Activated B cell treated with CpG ODN at 0.5 μM for 24 hours (primary cell): Measurements from ENCODE around the gene ROS1. TPM values are rescaled to one million over a fixed set of nuclear protein-coding genes. Genes with fewer than 3 reads are reported as not detected.

Source experiments
- ATAC-seq: fragments of 200-7000 bp; cut with Tn5 transposase; one replicate; pipeline ENCODE4 v1.10.0; 2021; ENCODE audit warnings: low read depth, mild to moderate bottlenecking, moderate library complexity
- CTCF ChIA-PET: fragments of 350-600 bp; sonication (Branson Sonifier 250); formaldehyde crosslinking; loops from one replicate; lab custom pipeline; 2021; ENCODE audit warnings: antibody characterized with exemption; lab: Charles Lee
- POLR2A ChIA-PET: fragments of 350-600 bp; sonication (Branson Sonifier 250); formaldehyde crosslinking; loops from one replicate; lab custom pipeline; 2021; ENCODE audit warnings: antibody characterized with exemption; lab: Charles Lee
- DNase-seq: peaks from one replicate; pipeline ENCODE4 v3.0.0; 2022
- H3K27ac Mint-ChIP-seq: one replicate; pipeline ENCODE4 v1.8.0; 2020; ENCODE audit warnings: mixed read lengths
- H3K27me3 Mint-ChIP-seq: one replicate; pipeline ENCODE4 v1.8.0; 2021; ENCODE audit warnings: mixed read lengths
- H3K36me3 Mint-ChIP-seq: one replicate; pipeline ENCODE4 v1.8.0; 2021; ENCODE audit warnings: low read depth, mixed read lengths
- H3K4me1 Mint-ChIP-seq: one replicate; pipeline ENCODE4 v1.8.0; 2021; ENCODE audit warnings: mixed read lengths
- H3K4me3 Mint-ChIP-seq: one replicate; pipeline ENCODE4 v1.8.0; 2020; ENCODE audit warnings: mild to moderate bottlenecking, mixed read lengths
- H3K9me3 Mint-ChIP-seq: one replicate; pipeline ENCODE4 v1.8.0; 2020; ENCODE audit warnings: mixed read lengths
- intact Hi-C: fragments of 100-400 bp; cut with micrococcal nuclease; formaldehyde crosslinking; loops from one replicate; pipeline ENCODE4 v1.15.1; 2024
- total RNA-seq: library from RNA; stranded (reverse); gene quantifications from 2 replicates; pipeline ENCODE4 v1.2.3, GENCODE V29; 2022
- TF ChIP-seq, protein P1 (sequence below): fragments of 200-600 bp; IDR thresholded peaks from one replicate; pipeline ENCODE4 v1.8.0; 2022; ENCODE audit warnings: antibody characterized with exemption, mild to moderate bottlenecking

The ROS1 gene
- total RNA-seq, 1 donor from 2014 or later: not detected

DNA sequence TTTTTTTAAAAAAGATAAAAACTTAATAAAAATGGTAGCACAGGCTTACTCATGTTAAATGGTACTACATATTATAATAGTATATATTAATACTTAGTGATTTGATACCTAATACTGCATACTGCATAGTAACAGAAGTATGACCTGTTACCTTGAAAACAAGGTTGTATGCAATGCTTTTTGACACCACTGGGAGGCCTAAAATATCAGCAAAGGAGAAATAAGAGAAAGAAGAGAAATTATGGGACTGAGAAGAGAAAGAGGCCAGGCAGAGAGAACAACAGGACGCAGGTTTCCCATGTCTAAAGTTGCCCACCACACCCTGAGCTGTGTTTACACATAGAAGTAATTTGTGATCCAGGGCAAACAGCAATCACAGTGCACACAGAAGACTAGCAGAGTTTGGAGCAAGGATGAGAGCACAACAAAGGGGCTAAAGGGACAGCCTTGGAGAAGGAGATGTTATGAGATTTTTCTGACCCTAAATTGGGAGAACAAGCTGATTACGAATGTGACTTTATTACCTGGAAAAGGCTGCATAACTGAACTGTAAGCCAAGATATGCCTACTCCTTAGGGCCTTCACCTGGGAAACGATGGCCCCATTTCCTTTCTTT is 73.2 kb downstream of the ROS1 start:
- intact Hi-C loops: no loop called here
- no peak for DNase-seq
- Mint-ChIP-seq H3K36me3 (no peaks in the 10 kb centered on the region), H3K27me3 (peaks cover 7% of the 10 kb centered on the region), H3K4me1 (no peaks in the 10 kb centered on the region), H3K27ac (no peak overlapping the region), H3K4me3 (no peak overlapping the region), H3K9me3 (no peaks in the 10 kb centered on the region)
- CTCF ChIA-PET: no interaction called here
- TF ChIP-seq, protein P1, sequence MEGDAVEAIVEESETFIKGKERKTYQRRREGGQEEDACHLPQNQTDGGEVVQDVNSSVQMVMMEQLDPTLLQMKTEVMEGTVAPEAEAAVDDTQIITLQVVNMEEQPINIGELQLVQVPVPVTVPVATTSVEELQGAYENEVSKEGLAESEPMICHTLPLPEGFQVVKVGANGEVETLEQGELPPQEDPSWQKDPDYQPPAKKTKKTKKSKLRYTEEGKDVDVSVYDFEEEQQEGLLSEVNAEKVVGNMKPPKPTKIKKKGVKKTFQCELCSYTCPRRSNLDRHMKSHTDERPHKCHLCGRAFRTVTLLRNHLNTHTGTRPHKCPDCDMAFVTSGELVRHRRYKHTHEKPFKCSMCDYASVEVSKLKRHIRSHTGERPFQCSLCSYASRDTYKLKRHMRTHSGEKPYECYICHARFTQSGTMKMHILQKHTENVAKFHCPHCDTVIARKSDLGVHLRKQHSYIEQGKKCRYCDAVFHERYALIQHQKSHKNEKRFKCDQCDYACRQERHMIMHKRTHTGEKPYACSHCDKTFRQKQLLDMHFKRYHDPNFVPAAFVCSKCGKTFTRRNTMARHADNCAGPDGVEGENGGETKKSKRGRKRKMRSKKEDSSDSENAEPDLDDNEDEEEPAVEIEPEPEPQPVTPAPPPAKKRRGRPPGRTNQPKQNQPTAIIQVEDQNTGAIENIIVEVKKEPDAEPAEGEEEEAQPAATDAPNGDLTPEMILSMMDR: no peak
- POLR2A ChIA-PET: no interaction called here
- ATAC-seq: no peak

GRCh38 chr6:117351521-117351920 is 74.2 kb downstream of the ROS1 start:
- no peak for DNase-seq
- Mint-ChIP-seq H3K9me3 (no peaks in the 10 kb centered on the region), H3K27ac (no peak overlapping the region), H3K27me3 (peaks cover 7% of the 10 kb centered on the region), H3K4me3 (no peak overlapping the region), H3K36me3 (no peaks in the 10 kb centered on the region), H3K4me1 (no peaks in the 10 kb centered on the region)
- TF ChIP-seq, protein P1: no peak
- intact Hi-C loops: no loop called here
- ChIA-PET CTCF (no interaction called here), POLR2A (no interaction called here)
- no peak for ATAC-seq

DNA sequence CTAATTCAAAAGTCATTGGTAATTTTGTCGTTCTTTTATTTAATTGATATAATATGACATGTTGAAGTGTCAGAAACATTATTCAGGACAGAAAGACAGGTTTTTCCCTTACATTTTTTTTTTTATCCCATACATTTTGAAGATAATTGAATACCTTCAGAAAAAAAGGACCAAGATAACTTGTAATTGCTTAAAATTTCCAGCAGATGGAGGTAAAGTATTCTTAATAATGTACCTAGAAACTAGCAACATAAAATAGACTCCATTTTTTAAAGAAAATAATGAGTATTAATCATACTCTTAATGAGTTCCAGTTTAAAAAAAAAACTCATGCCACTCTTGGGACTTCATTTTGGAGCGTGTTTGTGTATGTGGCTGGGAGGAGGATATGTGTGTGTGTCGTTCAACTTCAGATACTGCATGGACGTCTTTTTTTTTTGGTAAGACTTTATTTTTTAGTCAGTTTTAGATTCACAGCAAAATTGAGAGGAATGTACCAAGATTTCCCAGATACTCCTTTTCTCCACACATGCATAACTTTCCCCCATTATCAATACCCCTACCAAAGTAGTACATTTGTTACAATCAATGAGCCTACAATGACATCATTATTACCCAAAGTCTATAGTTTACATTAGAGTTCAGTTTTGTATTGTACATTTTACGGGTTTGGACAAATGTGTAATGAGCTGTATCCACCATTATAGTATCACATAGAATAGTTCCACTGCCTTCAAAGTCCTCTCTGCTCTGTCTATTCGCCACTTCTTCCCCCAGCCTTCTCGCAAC is 79.4 kb downstream of the ROS1 start:
- no peak for ATAC-seq
- TF ChIP-seq, protein P1: no peak
- intact Hi-C loops: loop anchor here (1.0 to 10.0 kb wide), 6 partner anchors 210 to 1428 kb away; no protein-coding TSS in a partner anchor

DNA sequence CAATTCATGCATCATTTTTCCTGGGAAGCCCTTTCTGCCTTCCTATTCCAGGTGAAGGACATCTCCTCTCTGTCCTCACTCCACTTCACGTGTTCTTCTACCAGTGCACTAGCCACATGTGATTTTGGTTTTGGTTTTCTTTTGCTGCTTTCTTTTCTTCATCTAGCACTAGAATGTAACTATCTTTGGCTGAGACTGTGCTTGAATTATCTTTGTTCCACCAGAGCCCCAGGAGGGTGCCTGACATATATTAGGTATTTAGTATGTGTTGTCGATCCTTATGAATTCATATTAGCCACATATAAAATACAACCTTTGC is 80.5 kb downstream of the ROS1 start:
- no peak overlapping the region for H3K4me3 Mint-ChIP-seq
- ChIA-PET POLR2A (no interaction called here), CTCF (interaction anchor here (1.0 kb wide), 1 partner anchor 259 kb away, joined by 4 read pairs; no protein-coding TSS in a partner anchor)
- no peak for ATAC-seq
- peaks cover 1% of the 10 kb centered on the region for H3K27me3 Mint-ChIP-seq
- TF ChIP-seq, protein P1: no peak
- no peaks in the 10 kb centered on the region for H3K36me3 Mint-ChIP-seq
- no peak overlapping the region for H3K27ac Mint-ChIP-seq
- H3K4me1 Mint-ChIP-seq: no peaks in the 10 kb centered on the region
- no peak for DNase-seq
- no peaks in the 10 kb centered on the region for H3K9me3 Mint-ChIP-seq
- intact Hi-C loops: loop anchor here (5.0 to 10.0 kb wide), 3 partner anchors 1162 to 1430 kb away; no protein-coding TSS in a partner anchor

More for the DNA sequence above, 79.4 kb downstream of the ROS1 start:
- H3K4me1 Mint-ChIP-seq: no peaks in the 10 kb centered on the region
- no peaks in the 10 kb centered on the region for H3K36me3 Mint-ChIP-seq
- H3K9me3 Mint-ChIP-seq: no peaks in the 10 kb centered on the region
- CTCF ChIA-PET: interaction anchor here (0.9 to 1.2 kb wide), 3 partner anchors 258 to 260 kb away, joined by 3 to 4 read pairs (median 4); no protein-coding TSS in a partner anchor
- H3K27me3 Mint-ChIP-seq: peaks cover 1% of the 10 kb centered on the region
- DNase-seq: no peak
- POLR2A ChIA-PET: no interaction called here
- H3K27ac Mint-ChIP-seq: no peak overlapping the region
- no peak overlapping the region for H3K4me3 Mint-ChIP-seq
